MM.1S (cell line): ENCODE measurements around the gene KCNJ5.

Experiments used
- DNase-seq: peaks from one replicate; pipeline ENCODE4 v3.0.0-alpha.2; 2015
- H2AFZ ChIP-seq: fragments of 300-600 bp; sonication (generic); 2 replicates; pipeline ENCODE4 v1.6.0; 2016; ENCODE audit warnings: antibody characterized with exemption, low read length
- H3F3A ChIP-seq: fragments of 300-600 bp; sonication (generic); 2 replicates; pipeline ENCODE4 v1.6.1; 2016; ENCODE audit warnings: mild to moderate bottlenecking, antibody characterized with exemption, low read length, moderate library complexity, mixed read lengths; ENCODE audit not compliant: insufficient read depth
- H3K27ac ChIP-seq: fragments of 300-600 bp; sonication (generic); 2 replicates; pipeline ENCODE4 v1.5.1; 2016; ENCODE audit warnings: mild to moderate bottlenecking, low read length
- H3K27me3 ChIP-seq: fragments of 300-600 bp; sonication (generic); replicated peaks from 2 replicates; pipeline ENCODE4 v1.6.0; 2016; ENCODE audit warnings: low read length; ENCODE audit not compliant: insufficient read depth
- H3K36me3 ChIP-seq: fragments of 300-600 bp; sonication (generic); replicated peaks from 2 replicates; pipeline ENCODE4 v1.6.1; 2016; ENCODE audit warnings: mild to moderate bottlenecking, low read length, mixed read lengths; ENCODE audit not compliant: insufficient read depth
- H3K4me1 ChIP-seq: fragments of 300-600 bp; sonication (generic); 2 replicates; pipeline ENCODE4 v1.6.1; 2016; ENCODE audit warnings: low read length, mixed read lengths
- H3K4me2 ChIP-seq: fragments of 300-600 bp; sonication (generic); 2 replicates; pipeline ENCODE4 v1.6.0; 2016; ENCODE audit warnings: low read depth, low read length
- H3K4me3 ChIP-seq: fragments of 300-600 bp; sonication (generic); 2 replicates; pipeline ENCODE4 v1.5.1; 2016; ENCODE audit warnings: low read length, mixed read lengths
- H3K79me2 ChIP-seq: fragments of 300-600 bp; sonication (generic); 2 replicates; pipeline ENCODE4 v1.6.1; 2016; ENCODE audit warnings: mixed run types, low read length, mixed read lengths
- H3K9ac ChIP-seq: fragments of 300-600 bp; sonication (generic); 2 replicates; pipeline ENCODE4 v1.6.1; 2016; ENCODE audit warnings: low read length, mixed read lengths
- H3K9me2 ChIP-seq: fragments of 300-600 bp; sonication (generic); replicated peaks from 2 replicates; pipeline ENCODE4 v1.6.1; 2016; ENCODE audit warnings: mild to moderate bottlenecking, low read length, mixed read lengths; ENCODE audit not compliant: insufficient read depth
- H3K9me3 ChIP-seq: fragments of 300-600 bp; sonication (generic); replicated peaks from 2 replicates; pipeline ENCODE4 v1.6.1; 2016; ENCODE audit warnings: mild to moderate bottlenecking, low read length, mixed read lengths; ENCODE audit not compliant: insufficient read depth
- H4K20me1 ChIP-seq: fragments of 300-600 bp; sonication (generic); 2 replicates; pipeline ENCODE4 v1.6.1; 2016; ENCODE audit warnings: mild to moderate bottlenecking, low read length, moderate library complexity, mixed read lengths; ENCODE audit not compliant: insufficient read depth
- CTCF ChIP-seq: fragments of 300-600 bp; sonication (generic); IDR thresholded peaks from 2 replicates; pipeline ENCODE4 v1.5.1; 2016; ENCODE audit warnings: antibody characterized with exemption, low read length, mixed read lengths
- EZH2 ChIP-seq: fragments of 300-600 bp; sonication (generic); optimal IDR thresholded peaks from 2 replicates; pipeline ENCODE3; 2017; ENCODE audit warnings: low read depth, mild to moderate bottlenecking, antibody characterized with exemption, low read length, mixed read lengths
- EZH2phosphoT487 ChIP-seq: fragments of 300-600 bp; sonication (generic); IDR thresholded peaks from 2 replicates; pipeline ENCODE4 v1.6.1; 2018; ENCODE audit warnings: antibody characterized with exemption, low read length

The KCNJ5 gene

GRCh38 chr11:128860571-128861361, 30.4 kb upstream of the KCNJ5 start:
- H4K20me1 ChIP-seq, result no peaks in the 10 kb centered on the region

GRCh38 chr11:128862406-128862805, 28.8 kb upstream of the KCNJ5 start:
- TF ChIP-seq EZH2, result no peak
- no peak for TF ChIP-seq EZH2phosphoT487
- TF ChIP-seq CTCF, result no peak
- Histone ChIP-seq H3K4me3 (no peak overlapping the region), H3K79me2 (no peaks in the 10 kb centered on the region), H3K4me1 (peaks cover 16% of the 10 kb centered on the region), H3K9me3 (no peaks in the 10 kb centered on the region), H3K9ac (no peak overlapping the region), H3K27me3 (no peaks in the 10 kb centered on the region), H4K20me1 (no peaks in the 10 kb centered on the region), H2AFZ (no peak overlapping the region), H3K9me2 (no peaks in the 10 kb centered on the region), H3K27ac (no peak overlapping the region), H3F3A (no peaks in the 10 kb centered on the region; the same call in 1 of the 2 replicates), H3K4me2 (no peak overlapping the region), H3K36me3 (no peaks in the 10 kb centered on the region)
- DNase-seq, result no peak

More at GRCh38 chr11:128860571-128861361, 30.4 kb upstream of the KCNJ5 start:
- no peaks in the 10 kb centered on the region for H3K36me3 ChIP-seq
- H3K27me3 ChIP-seq, result no peaks in the 10 kb centered on the region
- no peak overlapping the region for H3K9ac ChIP-seq
- H3K27ac ChIP-seq, result no peak overlapping the region
- TF ChIP-seq EZH2, result no peak
- TF ChIP-seq EZH2phosphoT487, result no peak
- TF ChIP-seq CTCF, result no peak
- H3K79me2 ChIP-seq, result no peaks in the 10 kb centered on the region
- H3K4me1 ChIP-seq, result peaks cover 16% of the 10 kb centered on the region
- no peaks in the 10 kb centered on the region for H3K9me3 ChIP-seq
- H3F3A ChIP-seq, result no peaks in the 10 kb centered on the region; the same call in 1 of the 2 replicates
- DNase-seq, result peak; percentile 52
- peak overlapping the region; percentile 7; the same call in 1 of the 2 replicates for H3K4me2 ChIP-seq
- H3K9me2 ChIP-seq, result no peaks in the 10 kb centered on the region
- no peak overlapping the region for H2AFZ ChIP-seq
- H3K4me3 ChIP-seq, result no peak overlapping the region

- Histone ChIP-seq H3K4me1 (peaks cover 16% of the 10 kb centered on the region), H2AFZ (no peak overlapping the region), H3K4me3 (no peak overlapping the region), H3K9me2 (no peaks in the 10 kb centered on the region), H3K27ac (no peak overlapping the region), H3F3A (no peaks in the 10 kb centered on the region; the same call in 1 of the 2 replicates), H4K20me1 (no peaks in the 10 kb centered on the region), H3K4me2 (no peak overlapping the region), H3K9ac (no peak overlapping the region), H3K27me3 (no peaks in the 10 kb centered on the region), H3K36me3 (no peaks in the 10 kb centered on the region), H3K9me3 (no peaks in the 10 kb centered on the region), H3K79me2 (no peaks in the 10 kb centered on the region)
- no peak for TF ChIP-seq EZH2
- TF ChIP-seq CTCF, result no peak
- TF ChIP-seq EZH2phosphoT487, result no peak
- DNase-seq, result no peak
Observed at GRCh38 chr11:128862908-128863660, 28.1 kb upstream of the KCNJ5 start.
